Neural cell (in vitro differentiated cells): ENCODE results near the gene SALL3. TPM values are rescaled to one million over a fixed set of nuclear protein-coding genes. Genes with fewer than 3 reads are reported as not detected.

Source experiments
- H2AFZ ChIP-seq: fragments of 200-600, 300-800 bp; sonication (generic), shearing (Covaris generic); 2 replicates; pipeline ENCODE4 v1.6.0; 2014; ENCODE audit warnings: low read depth, mild to moderate bottlenecking, antibody characterized with exemption, low read length, moderate library complexity
- H3F3A ChIP-seq: fragments of 200-600 bp; shearing (Covaris generic); 2 replicates; pipeline ENCODE4 v1.6.1; 2016; ENCODE audit warnings: mild to moderate bottlenecking, moderate library complexity, mixed read lengths, antibody characterized with exemption, low read length; ENCODE audit not compliant: insufficient read depth, poor library complexity, severe bottlenecking
- H3K27ac ChIP-seq: fragments of 200-600, 300-800 bp; sonication (generic), shearing (Covaris generic); 2 replicates; pipeline ENCODE4 v1.5.1; 2014; ENCODE audit warnings: mild to moderate bottlenecking, low read length, moderate library complexity
- H3K27me3 ChIP-seq: fragments of 300-800, 200-600 bp; sonication (generic), shearing (Covaris generic); 2 replicates; pipeline ENCODE4 v1.6.0; 2014; ENCODE audit warnings: mild to moderate bottlenecking, low read depth, low read length, moderate library complexity; ENCODE audit not compliant: insufficient read depth
- H3K36me3 ChIP-seq: fragments of 300-800, 200-600 bp; sonication (generic), shearing (Covaris generic); 2 replicates; pipeline ENCODE4 v1.5.1; 2014; ENCODE audit warnings: mild to moderate bottlenecking, antibody characterized with exemption, low read length, moderate library complexity; ENCODE audit not compliant: insufficient read depth
- H3K4me2 ChIP-seq: fragments of 300-800, 200-600 bp; sonication (generic), shearing (Covaris generic); 2 replicates; pipeline ENCODE4 v1.6.0; 2014; ENCODE audit warnings: mild to moderate bottlenecking, low read length
- H3K4me3 ChIP-seq: fragments of 300-800, 200-600 bp; sonication (generic), shearing (Covaris generic); 2 replicates; pipeline ENCODE4 v1.5.1; 2014; ENCODE audit warnings: mild to moderate bottlenecking, low read length, moderate library complexity
- H3K79me2 ChIP-seq: fragments of 200-600 bp; shearing (Covaris generic); replicated peaks from 2 replicates; pipeline ENCODE4 v1.6.0; 2014; ENCODE audit warnings: mild to moderate bottlenecking, low read length, moderate library complexity; ENCODE audit not compliant: insufficient read depth
- H3K9ac ChIP-seq: fragments of 300-800, 200-600 bp; sonication (generic), shearing (Covaris generic); 2 replicates; pipeline ENCODE4 v1.6.1; 2016; ENCODE audit warnings: mild to moderate bottlenecking, low read length, mixed read lengths
- H3K9me2 ChIP-seq: fragments of 200-600 bp; shearing (Covaris generic); 2 replicates; pipeline ENCODE4 v1.6.1; 2016; ENCODE audit warnings: mild to moderate bottlenecking, low read length, mixed read lengths; ENCODE audit not compliant: insufficient read depth
- H3K9me3 ChIP-seq: fragments of 200-600, 300-800 bp; sonication (generic), shearing (Covaris generic); 2 replicates; pipeline ENCODE4 v1.6.1; 2016; ENCODE audit warnings: mild to moderate bottlenecking, mixed run types, low read length, moderate library complexity, mixed read lengths
- H4K20me1 ChIP-seq: fragments of 200-600 bp; shearing (Covaris generic); 2 replicates; pipeline ENCODE4 v1.6.1; 2016; ENCODE audit warnings: mild to moderate bottlenecking, mixed run types; ENCODE audit not compliant: insufficient read depth
- EP300 ChIP-seq: fragments of 450-650 bp; conservative IDR thresholded peaks from 2 replicates; pipeline ENCODE4 v1.6.1; 2014; ENCODE audit warnings: antibody characterized with exemption, mild to moderate bottlenecking, moderate library complexity; ENCODE audit not compliant: poor library complexity, severe bottlenecking
- EZH2 ChIP-seq: fragments of 200-600, 300-800 bp; shearing (Covaris generic), sonication (generic); IDR thresholded peaks from 2 replicates; pipeline ENCODE4 v1.6.1; 2014; ENCODE audit warnings: antibody characterized with exemption, low read length, borderline replicate concordance, mild to moderate bottlenecking; ENCODE audit not compliant: insufficient read depth, poor library complexity, severe bottlenecking
- MXI1 ChIP-seq: fragments of 450-650 bp; conservative IDR thresholded peaks from 2 replicates; pipeline ENCODE4 v1.6.1; 2014; ENCODE audit warnings: antibody characterized with exemption, mild to moderate bottlenecking; ENCODE audit not compliant: poor library complexity, severe bottlenecking
- POLR2AphosphoS5 ChIP-seq: IDR thresholded peaks from 2 replicates; pipeline ENCODE4 v1.6.1; 2012
- RAD21 ChIP-seq: fragments of 450-650 bp; conservative IDR thresholded peaks from 2 replicates; pipeline ENCODE4 v1.6.1; 2014; ENCODE audit warnings: antibody characterized with exemption, mild to moderate bottlenecking, moderate library complexity
- SMC3 ChIP-seq: fragments of 450-650 bp; conservative IDR thresholded peaks from 2 replicates; pipeline ENCODE4 v1.6.1; 2014; ENCODE audit warnings: antibody characterized with exemption, mild to moderate bottlenecking, moderate library complexity; ENCODE audit not compliant: poor library complexity
- TAF1 ChIP-seq: IDR thresholded peaks from 2 replicates; pipeline ENCODE4 v1.6.1; 2012; ENCODE audit warnings: low read depth
- polyA plus RNA-seq: library from polyadenylated mRNA; depleted of rRNA; stranded (reverse); fragments of >200 nt; gene quantifications from 2 replicates; pipeline ENCODE4 v1.2.3, GENCODE V29; 2014
- TF ChIP-seq, protein P1 (sequence below): IDR thresholded peaks from 2 replicates; pipeline ENCODE4 v1.6.1; 2012; ENCODE audit warnings: borderline replicate concordance
- TF ChIP-seq, protein P2 (sequence below): fragments of 450-650 bp; IDR thresholded peaks from 2 replicates; pipeline ENCODE4 v1.5.1; 2014; ENCODE audit warnings: antibody characterized with exemption, mild to moderate bottlenecking, moderate library complexity; ENCODE audit not compliant: poor library complexity, severe bottlenecking

Gene SALL3
- polyA plus RNA-seq, 1 donor from 2014 or later, result 0.16 TPM

DNA sequence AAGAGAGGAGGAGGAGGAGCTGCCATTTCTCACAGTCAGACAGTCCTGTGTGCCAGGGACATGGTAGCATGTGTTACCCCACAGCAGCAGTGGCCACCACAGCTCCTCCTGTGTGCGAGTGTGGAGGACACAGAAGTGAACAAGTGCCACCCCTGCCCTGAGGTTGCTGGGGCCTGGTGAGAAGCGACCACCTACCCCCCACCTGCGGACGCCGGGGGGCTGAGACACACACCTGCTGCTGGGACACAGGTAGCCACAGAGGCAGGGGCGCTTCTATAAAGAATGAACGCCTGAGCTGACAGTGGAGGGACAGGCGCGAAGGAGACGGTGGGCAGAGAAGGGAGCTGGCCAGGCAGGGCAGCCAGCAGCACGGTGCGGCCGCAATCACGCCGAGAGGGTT is 32.3 kb upstream of the SALL3 start:
- Histone ChIP-seq H3K9ac (no peak overlapping the region), H3K27me3 (no peaks in the 10 kb centered on the region), H3F3A (no peaks in the 10 kb centered on the region), H3K9me2 (no peaks in the 10 kb centered on the region), H2AFZ (no peak overlapping the region), H4K20me1 (no peaks in the 10 kb centered on the region), H3K4me3 (no peak overlapping the region), H3K27ac (no peak overlapping the region), H3K79me2 (no peaks in the 10 kb centered on the region), H3K4me2 (no peak overlapping the region), H3K36me3 (no peaks in the 10 kb centered on the region), H3K9me3 (no peaks in the 10 kb centered on the region)
- TF ChIP-seq, protein P1, sequence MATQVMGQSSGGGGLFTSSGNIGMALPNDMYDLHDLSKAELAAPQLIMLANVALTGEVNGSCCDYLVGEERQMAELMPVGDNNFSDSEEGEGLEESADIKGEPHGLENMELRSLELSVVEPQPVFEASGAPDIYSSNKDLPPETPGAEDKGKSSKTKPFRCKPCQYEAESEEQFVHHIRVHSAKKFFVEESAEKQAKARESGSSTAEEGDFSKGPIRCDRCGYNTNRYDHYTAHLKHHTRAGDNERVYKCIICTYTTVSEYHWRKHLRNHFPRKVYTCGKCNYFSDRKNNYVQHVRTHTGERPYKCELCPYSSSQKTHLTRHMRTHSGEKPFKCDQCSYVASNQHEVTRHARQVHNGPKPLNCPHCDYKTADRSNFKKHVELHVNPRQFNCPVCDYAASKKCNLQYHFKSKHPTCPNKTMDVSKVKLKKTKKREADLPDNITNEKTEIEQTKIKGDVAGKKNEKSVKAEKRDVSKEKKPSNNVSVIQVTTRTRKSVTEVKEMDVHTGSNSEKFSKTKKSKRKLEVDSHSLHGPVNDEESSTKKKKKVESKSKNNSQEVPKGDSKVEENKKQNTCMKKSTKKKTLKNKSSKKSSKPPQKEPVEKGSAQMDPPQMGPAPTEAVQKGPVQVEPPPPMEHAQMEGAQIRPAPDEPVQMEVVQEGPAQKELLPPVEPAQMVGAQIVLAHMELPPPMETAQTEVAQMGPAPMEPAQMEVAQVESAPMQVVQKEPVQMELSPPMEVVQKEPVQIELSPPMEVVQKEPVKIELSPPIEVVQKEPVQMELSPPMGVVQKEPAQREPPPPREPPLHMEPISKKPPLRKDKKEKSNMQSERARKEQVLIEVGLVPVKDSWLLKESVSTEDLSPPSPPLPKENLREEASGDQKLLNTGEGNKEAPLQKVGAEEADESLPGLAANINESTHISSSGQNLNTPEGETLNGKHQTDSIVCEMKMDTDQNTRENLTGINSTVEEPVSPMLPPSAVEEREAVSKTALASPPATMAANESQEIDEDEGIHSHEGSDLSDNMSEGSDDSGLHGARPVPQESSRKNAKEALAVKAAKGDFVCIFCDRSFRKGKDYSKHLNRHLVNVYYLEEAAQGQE, result no peak
- TF ChIP-seq EZH2 (no peak), EP300 (no peak), SMC3 (no peak), TAF1 (no peak), POLR2AphosphoS5 (no peak), MXI1 (no peak), RAD21 (no peak)
- TF ChIP-seq, protein P2, sequence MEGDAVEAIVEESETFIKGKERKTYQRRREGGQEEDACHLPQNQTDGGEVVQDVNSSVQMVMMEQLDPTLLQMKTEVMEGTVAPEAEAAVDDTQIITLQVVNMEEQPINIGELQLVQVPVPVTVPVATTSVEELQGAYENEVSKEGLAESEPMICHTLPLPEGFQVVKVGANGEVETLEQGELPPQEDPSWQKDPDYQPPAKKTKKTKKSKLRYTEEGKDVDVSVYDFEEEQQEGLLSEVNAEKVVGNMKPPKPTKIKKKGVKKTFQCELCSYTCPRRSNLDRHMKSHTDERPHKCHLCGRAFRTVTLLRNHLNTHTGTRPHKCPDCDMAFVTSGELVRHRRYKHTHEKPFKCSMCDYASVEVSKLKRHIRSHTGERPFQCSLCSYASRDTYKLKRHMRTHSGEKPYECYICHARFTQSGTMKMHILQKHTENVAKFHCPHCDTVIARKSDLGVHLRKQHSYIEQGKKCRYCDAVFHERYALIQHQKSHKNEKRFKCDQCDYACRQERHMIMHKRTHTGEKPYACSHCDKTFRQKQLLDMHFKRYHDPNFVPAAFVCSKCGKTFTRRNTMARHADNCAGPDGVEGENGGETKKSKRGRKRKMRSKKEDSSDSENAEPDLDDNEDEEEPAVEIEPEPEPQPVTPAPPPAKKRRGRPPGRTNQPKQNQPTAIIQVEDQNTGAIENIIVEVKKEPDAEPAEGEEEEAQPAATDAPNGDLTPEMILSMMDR, result no peak

DNA sequence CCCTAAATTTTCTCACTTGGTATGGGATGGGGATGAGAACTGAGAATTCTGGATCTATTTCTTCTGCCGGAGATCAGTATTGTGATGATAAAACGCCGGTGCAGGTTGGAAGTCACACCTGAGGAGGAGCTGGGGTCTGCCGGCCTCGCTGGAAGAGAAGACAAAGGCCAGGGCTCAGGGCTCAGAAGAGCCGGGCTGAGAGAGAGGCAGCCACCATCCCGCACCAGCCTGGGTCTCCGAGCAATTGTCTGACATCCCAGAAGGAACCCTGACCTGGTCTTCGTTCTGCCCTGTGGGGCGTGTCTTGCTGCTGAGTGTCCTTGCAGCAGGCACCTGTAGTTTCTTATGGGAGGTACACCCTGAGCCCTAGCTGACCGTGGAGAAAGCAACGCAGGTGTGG is 31.4 kb upstream of the SALL3 start:
- no peaks in the 10 kb centered on the region for H4K20me1 ChIP-seq
- H3K4me3 ChIP-seq, result no peak overlapping the region
- H2AFZ ChIP-seq, result no peak overlapping the region
- no peak overlapping the region for H3K4me2 ChIP-seq
- H3K9me3 ChIP-seq, result no peaks in the 10 kb centered on the region
- H3K27ac ChIP-seq, result no peak overlapping the region
- no peak for TF ChIP-seq SMC3
- no peak for TF ChIP-seq MXI1
- TF ChIP-seq POLR2AphosphoS5, result no peak
- TF ChIP-seq EZH2, result no peak
- no peak for TF ChIP-seq RAD21
- no peak for TF ChIP-seq TAF1
- no peak for TF ChIP-seq EP300
- TF ChIP-seq, protein P2, result no peak
- TF ChIP-seq, protein P1, result no peak
- no peaks in the 10 kb centered on the region for H3K27me3 ChIP-seq
- H3K79me2 ChIP-seq, result no peaks in the 10 kb centered on the region
- no peak overlapping the region for H3K9ac ChIP-seq
- H3F3A ChIP-seq, result no peaks in the 10 kb centered on the region
- H3K9me2 ChIP-seq, result no peaks in the 10 kb centered on the region
- no peaks in the 10 kb centered on the region for H3K36me3 ChIP-seq
